ENCODE results near the gene METTL22.
A peak's percentile ranks its signal among the peaks of the same experiment; 100 is the strongest.

Gene METTL22

GRCh38 chr16:8621572-8622314 lies at the start of gene METTL22:
Gene METTL22 (plus strand): TSS chr16:8621698. CDS start chr16:8625666, 3,968 bp downstream.
- peak; percentile 94 for DNase-seq (ENCODE audit: low spot score)

- DNase-seq (ENCODE audit: low spot score) = no peak
Measured at GRCh38 chr16:8572063-8572918, 49.2 kb upstream of the METTL22 start.

- DNase-seq (ENCODE audit: low spot score) = peak; percentile 15
Measured at GRCh38 chr16:8572919-8573724, 48.4 kb upstream of the METTL22 start.

- no peak for DNase-seq (ENCODE audit: low spot score)
Measured at GRCh38 chr16:8575399-8575798, 46.1 kb upstream of the METTL22 start.

- DNase-seq (ENCODE audit: low spot score) = no peak
Measured at GRCh38 chr16:8576141-8577004, 45.1 kb upstream of the METTL22 start.

GRCh38 chr16:8577678-8578304 lies 43.7 kb upstream of the METTL22 start:
- no peak for DNase-seq (ENCODE audit: low spot score)

- DNase-seq (ENCODE audit: low spot score) = no peak
Measured at GRCh38 chr16:8579559-8579958, 41.9 kb upstream of the METTL22 start.

- no peak for DNase-seq (ENCODE audit: low spot score)
Measured at GRCh38 chr16:8581831-8582580, 39.5 kb upstream of the METTL22 start.

- DNase-seq (ENCODE audit: low spot score) = no peak
Measured at GRCh38 chr16:8583199-8583598, 38.3 kb upstream of the METTL22 start.

- DNase-seq (ENCODE audit: low spot score) = no peak
Measured at GRCh38 chr16:8583732-8584131, 37.8 kb upstream of the METTL22 start.

GRCh38 chr16:8585041-8585440 lies 36.5 kb upstream of the METTL22 start:
- DNase-seq (ENCODE audit: low spot score) = no peak

- no peak for DNase-seq (ENCODE audit: low spot score)
Measured at GRCh38 chr16:8585857-8586256, 35.6 kb upstream of the METTL22 start.

- no peak for DNase-seq (ENCODE audit: low spot score)
Measured at GRCh38 chr16:8587065-8587464, 34.4 kb upstream of the METTL22 start.

GRCh38 chr16:8588682-8589056 lies 32.8 kb upstream of the METTL22 start:
- DNase-seq (ENCODE audit: low spot score) = no peak

GRCh38 chr16:8589057-8589899 lies 32.2 kb upstream of the METTL22 start:
- DNase-seq (ENCODE audit: low spot score) = no peak

GRCh38 chr16:8589900-8590688 lies 31.4 kb upstream of the METTL22 start, which contains the start of gene TMEM114:
Gene TMEM114 (minus strand): TSS chr16:8590511. CDS start chr16:8589838, 673 bp downstream.
- no peak for DNase-seq (ENCODE audit: low spot score)

GRCh38 chr16:8590811-8591210 lies 30.7 kb upstream of the METTL22 start:
- DNase-seq (ENCODE audit: low spot score) = no peak

- DNase-seq (ENCODE audit: low spot score) = no peak
Measured at GRCh38 chr16:8591451-8591850, 30.0 kb upstream of the METTL22 start.

Data from activated CD4-positive, alpha-beta T cell treated with anti-CD3 and anti-CD28 coated beads, Interleukin-2, Interleukin-4, amounts not matched to agents 100 ng/mL and 50 ng/mL, durations not matched to agents 16 hours and 8 hours (primary cell).